HG03342 (cell line): Measurements from ENCODE around the gene GRID2IP.

ENCODE experiments used
- ATAC-seq: cut with Tn5 transposase; IDR thresholded peaks from one replicate; pipeline ENCODE4 v1.9.1; 2021; ENCODE audit warnings: mild to moderate bottlenecking, moderate library complexity; ENCODE audit not compliant: unreplicated experiment

Gene GRID2IP

DNA sequence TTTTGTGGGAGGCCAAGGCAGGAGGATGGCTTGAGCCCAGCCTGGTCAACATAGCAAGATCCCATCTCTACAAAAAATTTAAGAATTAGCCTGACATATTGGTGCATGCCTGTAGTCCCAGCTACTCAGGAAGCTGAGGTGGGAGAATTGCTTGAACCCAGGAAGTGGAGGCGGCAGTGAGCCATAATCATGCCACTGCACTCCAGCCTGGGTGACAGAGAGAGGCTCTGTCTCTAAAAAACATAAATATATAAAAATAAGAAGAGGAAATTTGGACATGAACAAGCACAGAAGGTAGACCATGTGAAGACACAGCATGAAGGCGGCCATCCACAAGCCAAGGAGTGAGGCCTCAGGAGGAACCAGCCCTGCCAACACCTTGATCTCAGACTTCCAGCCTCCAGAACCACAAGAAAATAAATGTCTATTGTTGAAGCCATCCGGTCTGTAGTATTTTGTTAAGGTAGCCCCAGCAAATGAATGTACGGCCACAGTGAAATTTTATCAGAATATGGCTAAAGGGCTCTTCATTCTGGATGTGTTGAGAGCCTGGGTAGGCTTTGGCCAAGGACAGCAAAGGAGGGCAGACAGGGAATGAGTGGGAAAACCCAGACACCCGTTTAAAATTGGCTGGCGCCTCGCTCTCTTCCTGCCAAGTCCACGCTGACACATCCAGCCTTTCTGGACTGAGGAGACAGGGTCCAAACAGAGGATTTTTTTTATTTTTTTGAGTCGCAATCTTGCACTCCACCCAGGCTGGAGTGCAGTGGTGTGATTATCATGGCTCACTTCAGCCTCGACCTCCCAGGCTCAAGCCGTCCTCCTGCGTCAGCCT lies 12.9 kb upstream of the GRID2IP start:
- ATAC-seq: no peak

DNA sequence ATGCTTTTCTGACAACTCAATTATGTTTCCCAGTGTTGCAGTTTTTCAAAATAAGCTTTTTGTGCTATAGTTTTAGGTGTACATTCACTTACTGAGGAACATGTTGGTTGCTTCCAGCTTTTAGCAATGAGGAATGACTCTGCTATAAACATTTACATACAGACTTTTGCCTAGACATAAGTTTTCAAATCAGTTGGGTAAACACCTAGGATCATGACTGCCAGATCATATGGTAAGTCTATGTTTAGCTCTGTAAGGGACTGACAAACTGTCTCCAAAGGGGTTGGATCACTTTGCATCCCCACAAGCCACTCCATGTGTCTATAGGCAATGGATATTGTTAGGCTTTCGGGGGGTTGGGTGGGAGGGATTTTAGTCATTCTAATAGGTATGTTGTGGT lies 10.8 kb upstream of the GRID2IP start:
- no peak for ATAC-seq

DNA sequence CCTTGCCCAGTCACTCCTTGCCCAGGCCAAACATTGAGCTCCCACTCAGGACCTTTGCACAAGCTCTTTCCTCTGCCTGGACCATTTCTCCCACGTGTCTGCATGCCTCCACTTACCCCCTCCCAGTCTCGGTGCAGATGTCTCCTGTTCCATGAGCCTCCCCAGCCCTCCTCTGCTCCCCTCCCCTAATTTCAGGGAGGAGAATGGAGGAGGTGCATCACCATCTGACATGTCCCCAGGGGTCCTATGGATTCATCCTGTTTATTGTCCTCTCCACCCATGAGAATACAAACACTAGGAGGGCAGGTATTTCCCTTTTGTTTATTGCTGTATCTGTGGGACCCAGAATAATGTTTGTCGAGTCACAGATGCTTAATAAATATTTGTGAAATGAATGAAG lies 8.6 kb upstream of the GRID2IP start:
- ATAC-seq: no peak

- no peak for ATAC-seq
Measured at GRCh38 chr7:6558837-6559236, 7.6 kb upstream of the GRID2IP start.

DNA sequence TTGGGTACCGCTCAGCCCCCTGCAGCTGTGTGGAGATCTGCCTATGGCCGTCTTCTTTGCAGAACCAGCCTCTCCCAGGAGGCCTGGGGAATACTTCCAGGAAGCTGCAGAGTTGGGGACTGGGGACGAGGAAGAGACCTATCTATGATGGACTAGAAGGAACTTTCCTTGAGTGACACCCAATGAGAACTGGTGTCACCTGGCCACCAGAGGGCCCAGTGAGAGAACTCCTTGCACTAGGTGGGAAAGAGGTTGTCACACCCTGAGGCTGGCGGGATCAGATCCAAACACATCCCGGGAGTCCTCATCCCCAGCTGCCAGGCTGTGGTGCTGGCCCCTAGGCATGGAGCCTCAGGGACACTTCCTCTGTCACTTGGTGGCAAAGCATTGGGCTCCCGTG lies 4.9 kb upstream of the GRID2IP start:
- ATAC-seq: no peak

DNA sequence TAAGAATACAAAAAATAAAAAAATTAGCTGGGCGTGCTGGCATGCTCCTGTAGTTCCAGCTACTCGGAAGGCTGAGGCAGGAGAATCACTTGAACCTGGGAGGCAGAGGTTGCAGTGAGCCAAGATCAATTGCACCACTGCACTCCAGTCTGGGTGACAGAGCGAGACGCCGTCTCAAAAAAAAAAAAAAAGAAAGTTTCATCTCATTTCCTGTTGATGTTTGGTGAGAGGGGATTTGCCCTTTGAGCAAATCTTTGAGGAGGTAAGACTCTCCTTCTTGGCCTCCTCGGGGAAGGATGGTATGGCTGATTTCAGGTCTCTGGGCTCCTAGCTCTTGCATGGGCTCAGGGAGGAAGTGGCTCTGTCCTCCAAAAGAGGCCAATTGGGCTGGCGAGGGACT lies 3.6 kb upstream of the GRID2IP start:
- ATAC-seq: no peak

- no peak for ATAC-seq
Measured at GRCh38 chr7:6553448-6554044, 2.3 kb upstream of the GRID2IP start.

DNA sequence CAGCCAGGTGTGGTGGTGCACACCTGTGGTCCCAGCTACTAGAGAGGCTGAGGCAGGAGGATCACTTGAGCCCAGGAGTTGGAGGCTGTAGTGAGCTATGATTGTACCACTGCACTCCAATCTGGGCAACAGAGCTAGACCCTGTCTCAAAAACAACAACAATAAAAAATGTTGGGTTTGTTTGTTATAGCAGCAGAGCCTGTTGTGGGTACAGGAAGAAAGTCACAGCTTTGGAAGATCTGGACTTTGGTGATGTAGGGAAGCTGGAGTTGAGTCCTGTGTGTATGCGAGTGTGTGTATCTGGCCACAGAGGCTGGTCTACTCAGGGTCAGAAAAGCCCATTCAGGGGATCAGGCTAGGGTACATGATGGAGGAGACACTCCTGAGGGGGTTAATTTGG lies 3.9 kb downstream of the GRID2IP start:
- no peak for ATAC-seq

GRCh38 chr7:6546498-6547251 lies 4.6 kb downstream of the GRID2IP start:
- ATAC-seq: no peak

DNA sequence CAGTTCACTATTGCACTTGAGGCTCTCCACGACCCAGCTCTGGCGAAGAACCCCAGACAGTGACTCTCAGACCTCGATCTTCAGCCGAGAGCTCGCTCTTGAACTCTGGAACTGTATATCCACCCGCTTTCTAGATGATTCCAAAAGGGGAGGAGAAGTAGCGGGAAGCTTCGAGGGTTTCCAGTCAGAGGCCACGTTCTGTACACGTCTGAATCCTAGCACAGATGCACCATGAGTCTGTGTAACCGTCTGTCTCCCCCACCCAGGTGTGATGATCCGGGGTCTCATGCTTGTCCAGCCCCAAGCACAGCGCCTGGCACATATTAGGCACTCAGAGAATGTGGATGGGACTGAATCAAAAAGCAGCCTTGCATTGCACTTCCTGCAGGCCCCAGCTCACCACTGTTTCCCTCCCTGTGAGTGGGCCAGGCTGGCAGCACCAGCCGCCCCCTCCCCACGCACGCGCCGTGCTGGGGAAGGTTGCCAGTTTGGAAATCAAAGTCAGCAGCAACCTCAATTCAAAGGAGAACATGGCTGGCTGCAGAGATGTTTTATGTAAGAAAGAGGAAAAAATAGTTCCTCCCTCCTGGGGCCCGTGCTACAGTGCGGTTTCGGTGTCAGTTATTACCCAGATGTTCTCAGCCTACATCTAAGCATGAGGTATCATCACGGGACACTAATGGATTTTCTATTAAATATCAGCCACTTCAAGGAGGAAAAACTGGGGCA lies 5.7 kb downstream of the GRID2IP start:
- ATAC-seq: no peak

GRCh38 chr7:6542368-6542767 lies 8.9 kb downstream of the GRID2IP start:
- no peak for ATAC-seq

DNA sequence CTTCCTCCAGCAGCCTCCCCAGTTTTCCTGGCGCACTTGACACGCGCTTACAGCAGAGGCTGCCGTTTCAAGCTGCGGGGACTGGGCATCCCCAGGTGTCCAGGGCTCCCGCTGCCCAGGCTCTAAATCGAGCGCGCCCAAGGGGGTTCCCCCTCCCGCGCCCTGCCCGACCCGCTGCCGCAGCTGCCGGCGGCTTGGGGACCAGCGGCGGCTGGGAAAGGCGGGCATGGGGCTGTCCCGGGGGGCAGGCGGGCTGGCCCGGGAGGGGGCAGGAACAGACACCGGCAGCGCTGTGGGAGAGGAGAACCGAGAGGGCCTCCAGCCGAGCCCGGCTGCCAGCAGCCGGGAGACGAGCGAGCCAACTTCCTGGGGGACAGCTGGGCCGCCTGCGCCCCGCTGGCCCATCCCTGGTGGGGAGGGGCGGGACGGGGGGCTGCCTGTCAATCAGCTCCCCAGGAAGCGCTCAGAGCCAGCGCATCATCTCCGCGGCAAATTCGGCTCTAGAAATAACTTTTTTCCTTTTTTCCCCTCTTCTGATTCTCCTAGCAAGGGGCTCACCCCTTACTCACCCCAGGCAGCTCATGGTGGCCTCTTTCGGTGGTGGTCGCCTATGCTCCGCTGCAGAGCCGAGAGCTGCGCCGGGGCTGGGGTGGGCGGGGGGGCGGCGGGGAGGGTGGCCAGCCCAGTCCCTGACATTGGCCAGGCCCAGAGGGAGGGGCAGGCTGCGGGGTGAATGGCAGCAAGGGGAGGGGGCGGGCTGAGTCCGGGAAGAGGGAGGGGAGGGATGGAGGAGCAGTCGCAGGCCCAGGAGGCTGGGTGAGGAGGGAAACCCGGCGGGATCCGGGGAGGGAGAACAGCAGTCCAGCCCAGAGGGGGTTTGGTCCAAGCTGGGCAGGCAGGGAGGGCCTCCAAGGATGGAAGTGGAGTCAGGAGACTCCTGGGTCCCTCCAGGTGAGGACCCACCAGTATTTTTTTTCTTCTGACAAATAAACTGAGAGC lies 14.7 kb downstream of the GRID2IP start:
- ATAC-seq: no peak

GRCh38 chr7:6533893-6534495 lies 17.3 kb downstream of the GRID2IP start:
- no peak for ATAC-seq

DNA sequence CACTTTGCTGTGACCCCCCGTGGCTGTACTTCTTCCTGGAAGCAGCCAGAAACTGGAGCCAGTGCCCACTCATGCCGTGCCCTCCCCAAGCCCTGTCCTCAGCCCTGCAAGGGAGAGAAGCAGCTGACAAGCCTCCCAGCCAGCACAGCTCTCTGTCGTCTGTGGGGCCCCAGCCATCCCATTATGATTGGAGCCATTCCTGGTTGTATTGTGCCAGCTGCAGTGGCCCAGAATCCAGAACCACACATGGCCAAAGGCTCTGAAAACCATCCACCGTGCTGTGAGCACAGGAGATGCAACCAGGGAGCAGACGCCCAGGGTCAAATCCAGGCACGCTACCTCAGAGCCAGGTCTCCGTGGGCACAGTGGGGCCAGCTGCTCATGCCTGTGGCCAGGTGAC lies 18.7 kb downstream of the GRID2IP start:
- ATAC-seq: no peak

DNA sequence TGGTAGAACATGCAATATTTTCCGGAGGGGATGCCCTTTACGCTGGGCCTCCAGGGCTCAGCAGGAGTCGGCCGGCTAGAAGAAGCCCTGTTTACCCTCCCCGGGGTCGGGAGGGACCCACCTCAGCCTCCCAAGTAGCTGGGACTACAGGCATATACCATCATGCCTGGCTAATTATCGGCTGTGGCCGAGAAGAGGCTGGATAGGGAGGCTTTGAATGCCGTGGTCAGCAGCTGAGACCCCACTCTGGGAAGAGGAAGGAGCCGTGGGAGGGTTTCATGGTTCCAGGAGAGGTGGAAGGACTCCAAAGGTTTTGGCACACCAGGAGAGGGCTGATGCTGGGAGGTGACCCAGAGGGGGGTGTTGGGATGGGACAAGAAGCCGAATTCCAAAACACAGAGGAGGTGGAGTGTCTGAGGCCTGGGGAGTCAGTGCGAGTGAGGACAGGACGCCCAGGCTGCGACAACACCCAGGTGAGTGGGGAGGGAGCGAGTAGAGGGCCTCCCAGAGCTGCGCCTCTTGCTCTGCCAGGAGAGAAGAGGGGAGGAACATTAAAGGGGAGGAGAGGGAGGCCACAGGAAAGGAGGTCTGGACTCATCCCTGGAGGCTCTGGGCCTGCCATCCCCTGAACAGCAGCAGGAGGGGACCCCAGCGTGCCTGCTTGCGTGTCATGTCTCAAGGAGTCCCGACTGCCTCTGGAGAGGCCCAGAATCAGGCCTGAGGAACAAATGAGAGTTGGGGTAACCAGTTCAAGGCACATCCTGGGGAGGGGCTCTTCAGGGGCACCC lies 19.6 kb downstream of the GRID2IP start:
- no peak for ATAC-seq

DNA sequence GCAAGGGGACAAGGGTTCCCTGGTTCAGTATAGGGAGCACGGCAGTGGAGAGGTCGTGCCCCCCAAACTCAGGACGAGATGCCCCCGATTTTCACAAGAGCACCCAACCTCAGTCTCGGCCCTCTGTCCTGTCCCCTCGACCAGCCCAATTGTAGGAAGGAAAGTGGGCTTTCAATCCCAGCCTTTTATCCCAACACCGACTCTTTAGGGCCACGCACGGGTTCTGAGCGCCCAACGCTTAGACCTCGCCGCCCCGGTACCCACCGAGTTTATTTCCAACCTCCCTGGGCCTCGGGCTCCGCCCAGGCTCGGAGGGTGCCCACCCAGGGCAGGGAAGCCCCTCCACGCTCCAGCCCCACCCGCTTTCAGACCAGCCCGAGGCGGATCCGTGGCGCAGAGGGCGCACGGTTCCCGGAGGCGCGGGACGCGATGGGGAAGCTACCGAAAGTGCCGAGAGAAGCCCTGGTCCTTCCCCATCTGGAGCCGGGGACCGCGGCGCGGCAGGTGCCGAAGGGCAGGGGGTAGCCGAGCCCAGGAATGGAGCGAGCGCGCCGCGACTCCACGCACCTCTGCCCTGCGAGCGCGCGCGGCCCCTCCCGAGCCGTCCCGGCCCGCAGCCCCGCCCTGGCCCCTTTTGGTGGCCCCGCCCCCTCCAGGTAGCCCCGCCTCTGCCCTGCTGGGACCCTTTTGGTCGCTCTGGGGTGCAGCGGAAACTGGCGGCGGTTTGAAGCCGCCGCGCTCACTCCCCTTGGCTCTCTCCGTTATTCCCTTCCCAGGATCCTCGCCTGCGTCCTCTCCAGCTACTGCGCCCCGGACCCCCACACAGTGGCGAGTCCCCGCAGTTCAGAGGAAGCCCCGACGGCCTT lies 20.4 kb downstream of the GRID2IP start:
- peak; percentile 41 for ATAC-seq

DNA sequence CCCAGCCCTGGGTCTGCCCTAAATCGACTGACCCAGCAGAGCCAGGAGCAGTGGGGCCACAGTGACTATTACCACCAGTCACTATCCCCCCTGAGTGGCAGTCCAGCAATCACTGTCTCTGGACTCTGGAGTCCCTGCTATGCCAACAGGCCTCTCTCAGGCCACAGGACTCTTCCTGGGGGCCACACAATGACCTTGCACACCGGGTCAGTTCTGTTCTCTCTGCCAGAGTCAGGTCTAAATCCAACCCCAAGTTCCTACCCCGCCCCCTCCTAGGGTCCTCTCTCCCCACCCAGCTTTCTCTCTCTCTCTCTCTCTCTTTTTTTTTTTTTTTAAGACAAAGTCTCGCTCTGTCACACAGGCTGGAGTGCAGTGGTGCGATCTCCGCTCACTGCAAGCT lies 21.6 kb downstream of the GRID2IP start:
- no peak for ATAC-seq
